Inferior parietal cortex (tissue), 1 donor: ENCODE measurements around the gene DCANP1.

Experiments used
- DNase-seq: peaks from one replicate; pipeline ENCODE4 v3.0.0-alpha.2; 2016; ENCODE audit errors: extremely low spot score

The DCANP1 gene

GRCh38 chr5:135423146-135423845, 23.9 kb downstream of the DCANP1 start:
- DNase-seq: no peak

GRCh38 chr5:135422419-135422818, 24.7 kb downstream of the DCANP1 start:
- DNase-seq: no peak

- no peak for DNase-seq
Measured at GRCh38 chr5:135417083-135417482, 30.1 kb downstream of the DCANP1 start.

GRCh38 chr5:135405082-135405481, 42.1 kb downstream of the DCANP1 start:
- DNase-seq: no peak

GRCh38 chr5:135402031-135402430, 45.1 kb downstream of the DCANP1 start:
- DNase-seq: no peak

GRCh38 chr5:135400866-135401265, 46.3 kb downstream of the DCANP1 start:
- DNase-seq: no peak

GRCh38 chr5:135399794-135400542, 47.2 kb downstream of the DCANP1 start:
- DNase-seq: no peak

- peak; percentile 87 for DNase-seq
Measured at GRCh38 chr5:135398855-135399793, 48.0 kb downstream of the DCANP1 start, which contains the start of gene MACROH2A1. MACROH2A1 (minus strand) TSS chr5:135399231; CDS start chr5:135389093, 10,138 bp downstream.

- DNase-seq: no peak
Measured at GRCh38 chr5:135398160-135398854, 48.8 kb downstream of the DCANP1 start.

GRCh38 chr5:135397084-135397483, 50.1 kb downstream of the DCANP1 start:
- DNase-seq: no peak

GRCh38 chr5:135396459-135397055, 50.6 kb downstream of the DCANP1 start:
- no peak for DNase-seq

GRCh38 chr5:135395866-135396265, 51.3 kb downstream of the DCANP1 start:
- DNase-seq: no peak

GRCh38 chr5:135395451-135395850, 51.7 kb downstream of the DCANP1 start:
- no peak for DNase-seq
